RCC 7860 (cell line): ENCODE measurements around the gene TMA7.
"Not testable (repeated sequence)": the region's sequence is repeated elsewhere in the genome, so short reads cannot be mapped to it uniquely, and the experiment has no call there.

Experiments used
- DNase-seq: peaks from one replicate; pipeline ENCODE4 v3.0.0-alpha.2; 2015; ENCODE audit warnings: low spot score
- FAIRE-seq: peaks from 2 replicates; lab custom pipeline; 2012; peaks lifted over from hg19 to GRCh38; lab: Jason Lieb, UNC

TMA7 gene

DNA sequence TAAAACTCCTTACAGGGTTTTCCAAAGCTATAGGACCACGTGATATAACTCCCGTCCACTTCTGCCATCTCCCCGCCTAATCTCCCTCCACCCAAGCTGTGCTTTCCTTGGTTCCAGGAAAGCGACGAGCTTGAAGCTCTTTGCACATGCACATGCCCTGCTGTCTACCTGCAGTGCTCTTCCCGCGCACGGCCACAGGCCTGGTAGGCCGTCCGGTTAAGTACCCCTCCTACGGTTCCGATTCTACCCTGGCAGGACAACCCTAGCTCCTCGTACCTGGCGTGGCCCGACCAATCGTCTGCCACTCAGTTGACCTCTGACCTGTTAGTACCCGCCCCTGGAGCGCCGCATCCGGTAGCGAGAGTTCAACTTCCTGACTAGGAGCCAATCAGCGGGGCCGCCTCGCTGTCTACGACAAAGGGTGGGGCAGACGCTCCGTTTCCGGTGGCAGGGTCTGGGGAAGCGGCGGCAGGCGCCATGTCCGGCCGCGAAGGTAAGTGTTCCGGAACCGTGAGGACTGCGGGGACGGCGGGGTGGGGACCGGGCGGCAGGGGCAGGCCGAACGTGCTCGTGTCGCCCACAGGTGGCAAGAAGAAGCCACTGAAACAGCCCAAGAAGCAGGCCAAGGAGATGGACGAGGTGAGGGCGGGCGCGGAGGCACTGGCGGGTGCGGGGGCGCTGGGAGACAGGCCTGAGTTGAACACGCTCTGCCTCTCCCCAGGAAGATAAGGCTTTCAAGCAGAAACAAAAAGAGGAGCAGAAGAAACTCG lies at the start of gene TMA7, which contains the start of gene CCDC51:
TSS of gene TMA7 (plus strand) at position 438 of the 770 bp plus-strand sequence. CDS start at position 478, 40 bp downstream.
TSS of gene CCDC51 (minus strand) at position 300 of the 770 bp plus-strand sequence. CDS start 4,991 bp downstream, outside the sequence.
- DNase-seq = peak; percentile 91
- peak; percentile 84 for FAIRE-seq

DNA sequence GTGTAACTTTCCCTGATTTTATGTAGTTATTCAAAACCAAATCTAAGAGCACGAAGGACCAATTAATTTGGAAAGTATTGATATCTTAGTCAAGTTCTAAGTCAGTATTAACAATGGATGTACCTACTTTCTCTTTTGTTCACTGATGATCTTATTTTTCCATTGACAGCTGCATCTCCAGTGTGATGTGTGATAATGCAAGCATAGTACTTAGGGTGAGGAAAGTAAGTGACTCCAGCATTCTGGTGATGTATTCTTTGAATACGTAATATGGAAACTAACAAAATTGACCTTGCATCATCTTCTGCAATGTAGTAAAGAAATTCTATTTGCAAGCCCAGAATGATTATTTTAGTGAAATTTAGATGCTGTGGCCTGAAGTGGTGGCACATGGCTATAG lies 45.7 kb upstream of the TMA7 start:
- FAIRE-seq (no peak), DNase-seq (no peak)

DNA sequence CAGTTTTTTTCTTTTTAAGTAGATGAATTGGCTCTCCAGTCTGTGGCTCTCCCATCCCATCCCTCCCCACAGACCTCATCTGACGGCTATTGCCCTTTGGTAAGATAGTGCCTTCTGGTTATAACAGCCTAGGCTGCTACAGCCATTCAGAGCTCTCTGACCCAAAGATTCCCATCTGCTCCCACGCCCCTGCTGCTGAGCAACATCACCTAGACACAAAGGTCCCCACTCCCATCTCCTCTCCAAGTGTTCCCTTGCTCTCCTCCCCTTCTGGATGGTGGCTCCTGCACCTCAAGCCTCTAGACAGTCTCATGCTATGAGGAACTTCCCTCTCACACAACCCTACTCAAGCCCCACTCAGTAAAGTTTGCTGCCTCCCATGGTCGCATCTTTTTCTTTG lies 44.3 kb upstream of the TMA7 start:
- FAIRE-seq (no peak), DNase-seq (no peak)

DNA sequence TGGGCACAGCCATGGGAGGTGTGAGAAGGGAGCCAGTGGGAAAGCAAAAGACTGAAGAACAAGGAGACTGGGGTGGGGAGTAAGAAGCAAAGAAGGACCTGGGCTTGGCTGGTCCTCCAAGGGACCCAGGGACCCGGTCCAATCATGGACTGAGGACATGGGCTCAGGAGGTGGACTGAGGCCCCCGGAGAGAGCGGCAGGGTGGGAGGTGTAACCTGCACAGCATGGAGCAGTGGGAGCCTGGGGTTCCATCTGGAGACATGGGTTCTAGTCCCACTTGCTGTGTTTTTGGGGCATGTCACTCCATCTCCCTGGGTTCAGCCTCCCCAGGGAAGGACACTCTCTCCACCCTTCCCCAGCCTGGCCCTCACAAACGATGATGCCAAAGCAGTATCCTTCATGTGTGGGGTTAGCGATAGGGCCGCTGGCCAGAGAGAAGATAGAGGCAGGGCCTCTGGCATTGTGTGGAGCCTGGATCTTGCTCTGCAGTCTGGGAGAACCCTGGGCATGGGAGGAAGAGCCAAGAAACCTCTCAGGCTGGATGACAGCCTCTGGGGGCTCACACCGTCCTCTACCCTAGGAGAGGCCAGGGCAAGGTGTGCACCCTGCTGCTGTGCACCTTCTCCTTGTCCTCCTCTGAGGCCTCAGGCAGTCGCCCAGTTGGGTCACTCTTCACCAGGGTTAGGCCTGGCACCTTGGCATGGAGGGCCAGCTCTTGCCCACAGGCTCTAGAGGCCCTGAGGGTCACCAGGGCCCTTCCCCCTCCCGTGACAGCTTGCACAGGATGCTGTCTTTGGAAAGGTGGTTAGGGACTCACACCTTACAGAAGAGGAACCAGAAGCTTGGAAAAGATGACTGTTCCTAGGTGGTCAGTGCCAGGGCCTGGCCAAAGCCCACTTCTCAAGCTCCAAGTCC lies 42.0 kb upstream of the TMA7 start:
- FAIRE-seq (no peak), DNase-seq (no peak)

DNA sequence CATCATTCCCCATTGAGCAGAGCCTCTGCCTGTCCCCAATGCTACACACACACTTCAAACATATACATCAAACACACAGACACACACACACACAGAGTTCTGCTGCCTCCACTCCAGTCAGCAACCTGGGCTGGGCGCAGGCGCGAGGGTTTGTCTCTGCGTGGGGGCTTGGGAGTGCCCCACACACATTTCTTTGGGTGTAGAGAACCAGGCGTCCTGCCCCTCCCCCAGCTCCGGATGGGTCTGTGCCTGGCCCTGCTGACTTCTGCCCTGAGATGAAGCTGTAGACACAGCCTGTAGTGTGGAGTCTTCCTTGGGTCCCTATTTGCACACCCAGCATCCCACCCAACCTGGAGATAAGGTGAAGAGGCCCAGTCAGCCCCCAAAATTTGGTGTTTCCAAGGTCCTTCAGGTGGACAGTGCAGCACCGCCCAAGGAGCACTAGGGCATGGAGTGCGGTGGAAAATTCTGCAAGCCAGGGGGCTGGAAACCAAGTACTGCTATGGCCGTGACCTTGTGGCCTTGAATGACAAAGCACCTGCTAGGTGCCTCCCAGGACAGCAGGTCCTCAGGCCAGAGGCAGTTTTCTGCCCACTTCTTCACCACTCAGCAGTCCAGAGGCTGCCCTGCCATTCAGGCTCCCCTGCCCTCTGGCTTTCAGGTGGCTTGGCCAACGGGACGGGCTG lies 41.2 kb upstream of the TMA7 start:
- DNase-seq = no peak
- FAIRE-seq = no peak

DNA sequence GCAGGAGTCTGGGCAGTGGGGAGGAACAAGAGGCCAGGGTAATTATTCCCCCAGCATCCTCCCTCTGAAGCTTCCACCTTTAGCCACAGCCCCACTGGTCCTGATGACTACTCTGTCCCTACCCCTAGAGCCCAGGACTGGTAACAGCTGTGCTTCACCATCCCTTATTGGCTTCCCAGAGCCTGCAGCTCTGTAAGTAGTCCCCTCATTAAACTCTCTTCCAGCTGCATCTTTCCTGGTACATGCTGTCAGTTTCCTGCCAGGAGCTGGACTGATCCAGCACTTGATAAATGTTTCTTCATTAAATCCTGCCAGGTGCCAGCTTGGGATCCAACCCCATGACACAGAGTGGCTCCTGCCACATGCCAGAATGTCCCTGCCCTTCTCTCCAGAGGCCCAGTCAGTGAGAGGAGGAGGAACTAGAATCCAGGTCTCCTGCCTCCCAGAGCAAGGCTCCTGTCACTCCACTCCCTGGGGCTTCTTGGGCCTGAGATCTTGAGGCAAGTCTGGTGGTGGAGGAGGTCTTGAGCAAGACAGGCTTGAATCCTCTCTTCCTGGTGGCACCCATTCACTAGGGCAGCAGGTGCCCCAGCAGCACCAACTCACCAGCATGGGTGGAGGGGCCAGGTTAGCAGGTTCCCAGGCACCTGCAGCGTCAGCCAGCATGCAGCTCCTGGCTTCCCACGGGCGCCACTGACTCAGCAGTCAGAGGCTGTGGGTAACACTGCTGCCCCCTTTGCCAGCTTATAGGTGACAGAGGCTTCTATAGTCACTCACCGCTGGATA lies 40.5 kb upstream of the TMA7 start:
- DNase-seq = no peak
- FAIRE-seq = no peak

DNA sequence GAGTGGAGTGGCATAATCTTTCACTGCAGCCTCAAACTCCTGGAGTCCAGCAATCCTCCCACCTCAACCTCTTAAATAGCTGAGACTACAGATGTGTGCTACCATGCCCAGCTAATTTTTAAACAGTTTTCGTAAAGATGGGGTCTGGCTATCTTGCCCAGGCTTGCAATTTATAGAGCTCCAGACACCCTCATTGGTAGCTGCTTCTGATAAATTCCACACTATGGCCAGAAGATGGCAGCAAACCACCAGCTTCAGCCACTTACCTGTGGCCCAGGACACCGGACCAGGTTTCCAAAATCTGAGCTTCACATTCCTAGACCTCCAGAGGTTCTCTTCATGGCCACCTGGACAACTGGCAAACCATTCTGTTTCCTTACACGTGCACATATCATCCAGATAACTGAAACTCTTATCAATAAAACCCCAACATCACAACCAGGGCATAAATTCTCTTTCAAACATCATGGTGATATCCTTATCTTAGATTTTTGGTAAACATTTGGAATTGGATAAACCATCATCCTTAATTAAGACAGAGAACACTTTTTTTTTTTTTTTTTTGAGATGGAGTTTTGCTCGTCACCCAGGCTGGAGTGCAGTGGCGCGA lies 39.1 kb upstream of the TMA7 start:
- DNase-seq = peak; percentile 48
- no peak for FAIRE-seq

DNA sequence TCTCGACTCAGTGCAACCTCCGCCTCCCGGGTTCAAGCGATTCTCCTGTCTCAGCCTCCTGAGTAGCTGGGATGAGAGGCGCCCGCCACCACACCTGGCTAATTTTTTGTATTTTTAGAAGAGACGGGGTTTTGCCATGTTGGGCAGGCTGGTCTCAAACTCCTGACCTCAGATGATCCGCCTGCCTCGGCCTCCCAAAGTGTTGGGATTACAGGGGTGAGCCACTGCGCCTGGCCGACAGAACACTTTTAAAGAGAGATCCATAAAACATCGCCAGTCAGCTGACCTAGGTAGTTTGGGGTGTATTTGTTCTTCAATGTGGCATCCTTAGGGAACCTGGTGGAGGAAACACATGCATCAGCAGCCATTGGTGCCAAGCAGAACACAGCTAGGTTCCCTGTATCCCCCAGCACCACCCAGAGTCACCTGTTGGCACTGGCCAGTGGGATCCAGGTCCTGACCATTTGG lies 38.6 kb upstream of the TMA7 start:
- not testable (repeated sequence) for FAIRE-seq, DNase-seq

DNA sequence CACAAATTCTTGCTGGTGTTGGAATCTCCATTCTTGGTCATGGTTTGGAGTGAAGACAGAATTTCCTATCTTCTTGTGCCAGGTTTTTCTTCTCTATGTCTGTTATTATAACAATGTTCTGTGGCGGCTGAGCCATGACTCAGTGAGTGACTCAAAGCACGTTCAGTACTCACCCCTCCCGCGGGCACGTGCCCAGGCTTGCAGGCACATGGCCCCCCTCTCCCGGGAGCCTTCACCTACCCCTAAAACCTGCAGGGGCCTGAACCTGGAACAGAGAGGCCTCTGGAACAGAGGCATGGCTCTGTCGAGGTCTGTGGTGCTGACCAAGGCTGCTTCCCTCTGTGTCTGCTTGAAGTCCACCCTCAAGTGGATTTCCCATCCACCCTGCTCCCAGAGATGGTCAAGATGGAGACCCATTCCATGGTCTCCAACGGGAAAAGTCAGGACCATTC lies 37.8 kb upstream of the TMA7 start:
- DNase-seq = peak; percentile 58
- peak; percentile 30 for FAIRE-seq

DNA sequence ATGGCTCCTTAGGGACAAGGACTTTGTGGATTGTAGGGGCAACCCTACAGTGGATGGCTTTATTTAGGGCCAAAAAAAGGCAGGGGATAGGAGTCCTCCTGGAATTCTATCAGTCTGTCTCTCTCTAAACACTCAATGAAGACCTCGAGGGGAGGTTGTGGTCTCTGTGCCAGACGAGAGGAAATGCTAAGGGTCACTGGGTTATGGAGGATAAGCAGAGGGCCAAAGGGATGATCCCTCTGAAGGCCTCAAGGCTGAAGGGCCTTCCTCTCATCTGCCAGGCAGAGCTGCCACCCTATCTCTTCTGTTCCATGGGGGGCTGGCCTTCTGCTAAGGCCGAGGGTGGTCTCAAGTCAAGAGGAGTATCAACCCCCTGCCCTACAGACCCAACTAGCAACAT lies 37.1 kb upstream of the TMA7 start:
- DNase-seq = no peak
- FAIRE-seq = no peak

DNA sequence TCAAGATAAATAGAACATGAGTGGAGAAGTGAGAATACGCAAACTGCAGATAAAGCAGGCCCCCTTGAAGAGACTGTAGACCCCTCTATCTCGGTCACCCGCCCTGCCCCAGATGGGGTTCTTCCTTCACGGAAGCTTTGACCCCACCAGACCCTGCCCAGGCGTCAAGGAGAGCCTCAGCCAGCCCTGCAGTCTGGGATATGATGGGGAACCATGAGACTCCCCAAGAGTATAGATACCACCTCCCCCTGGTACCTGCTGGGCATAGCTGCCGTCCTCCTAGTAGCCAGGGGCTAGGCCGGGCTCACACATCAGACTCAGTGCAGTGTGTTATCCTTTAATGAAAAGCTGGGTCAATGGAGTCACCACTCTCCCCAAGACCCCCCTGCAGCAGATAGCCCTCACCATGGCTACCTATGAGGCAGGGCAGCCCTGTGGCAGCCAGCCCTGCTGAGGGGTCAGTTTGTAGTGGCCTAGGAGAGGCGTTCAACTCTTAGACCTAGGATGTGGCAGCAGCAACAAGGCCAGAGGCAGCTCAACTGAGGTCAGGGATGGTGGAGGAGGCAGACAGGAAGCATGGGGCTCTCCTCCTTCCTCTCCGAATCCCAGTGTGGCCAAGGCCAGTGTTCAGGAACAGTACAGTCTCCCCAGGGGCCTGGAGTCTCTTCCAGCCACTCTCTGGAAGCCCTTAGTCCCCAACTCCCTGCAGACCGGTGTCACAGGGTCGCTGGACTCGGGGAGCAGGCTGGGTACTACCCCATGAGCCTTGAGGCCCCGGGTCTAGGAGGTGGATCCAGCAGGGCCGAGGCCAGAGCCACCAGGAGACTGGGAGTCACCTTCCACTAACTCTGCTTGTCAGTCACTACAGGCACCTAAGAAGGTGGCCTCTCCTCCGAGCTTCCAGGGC lies 36.3 kb upstream of the TMA7 start:
- FAIRE-seq (no peak), DNase-seq (no peak)

DNA sequence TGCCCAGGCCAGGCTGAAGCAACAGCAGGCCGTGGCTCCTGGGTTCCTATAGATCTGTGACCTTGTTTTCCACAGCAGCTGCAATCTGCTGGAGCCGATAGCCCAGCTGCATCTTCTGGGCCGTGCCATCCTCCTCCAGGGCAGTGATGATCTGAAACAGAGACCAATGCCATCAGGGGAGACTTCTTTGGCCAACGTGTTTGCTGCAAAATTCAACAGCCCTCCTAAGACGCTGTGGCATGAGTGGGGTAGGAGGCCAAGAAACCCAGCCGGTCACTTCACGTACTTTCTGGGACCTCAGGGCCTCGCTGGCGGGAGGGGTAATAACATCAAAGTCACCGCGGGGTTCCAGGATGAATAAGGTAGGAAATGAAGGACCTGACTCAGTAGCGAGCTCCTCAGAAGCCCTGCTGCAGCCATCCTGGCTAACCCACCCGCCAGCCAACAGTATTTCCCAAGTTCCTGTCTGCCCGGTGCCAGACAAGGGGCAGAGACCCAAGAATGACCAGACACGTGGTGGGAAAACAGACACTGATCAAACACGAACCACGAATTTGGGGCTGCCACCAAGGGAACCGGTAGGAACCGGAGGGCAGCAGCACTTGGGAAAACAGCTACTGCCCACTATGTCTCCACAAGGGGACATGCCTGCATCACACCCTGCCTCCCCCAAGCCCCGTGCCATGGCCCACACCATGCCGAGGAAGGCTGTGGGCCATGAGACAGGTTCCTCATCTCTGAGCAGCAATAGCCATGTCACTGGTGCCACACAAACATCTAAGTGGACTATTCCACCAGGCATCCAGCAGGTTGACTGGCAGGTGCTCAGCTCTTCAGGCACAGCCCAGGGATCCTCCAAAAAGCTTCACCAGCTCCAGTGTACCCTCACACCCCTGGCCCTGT lies 35.4 kb upstream of the TMA7 start:
- DNase-seq (no peak), FAIRE-seq (no peak)

DNA sequence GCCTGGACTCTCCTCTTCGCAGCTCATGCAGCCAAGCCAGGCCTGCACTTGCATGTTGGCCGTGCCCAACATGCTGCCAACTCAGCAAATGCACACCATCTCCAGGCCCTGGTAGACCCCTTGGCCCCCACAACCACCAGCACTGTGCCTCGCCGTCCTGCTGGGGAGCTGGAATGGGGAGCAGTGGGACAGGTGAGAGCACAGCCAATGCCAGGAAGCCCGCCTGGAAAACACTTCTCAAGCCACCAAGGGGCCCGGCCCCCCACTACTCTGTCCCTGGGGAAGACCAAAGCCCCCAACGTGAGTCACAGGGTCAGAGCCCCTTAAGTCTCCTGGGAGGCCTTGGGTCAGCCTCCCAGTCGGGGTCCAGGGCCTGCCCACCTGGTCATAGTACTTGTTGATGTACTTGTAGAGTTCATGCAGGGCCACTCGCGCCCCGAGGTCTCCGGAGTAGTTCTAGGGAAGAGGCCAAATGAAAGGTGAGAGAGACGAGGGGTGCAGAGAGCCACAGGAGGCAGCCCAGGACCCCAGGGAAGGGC lies 34.6 kb upstream of the TMA7 start:
- no peak for FAIRE-seq

DNA sequence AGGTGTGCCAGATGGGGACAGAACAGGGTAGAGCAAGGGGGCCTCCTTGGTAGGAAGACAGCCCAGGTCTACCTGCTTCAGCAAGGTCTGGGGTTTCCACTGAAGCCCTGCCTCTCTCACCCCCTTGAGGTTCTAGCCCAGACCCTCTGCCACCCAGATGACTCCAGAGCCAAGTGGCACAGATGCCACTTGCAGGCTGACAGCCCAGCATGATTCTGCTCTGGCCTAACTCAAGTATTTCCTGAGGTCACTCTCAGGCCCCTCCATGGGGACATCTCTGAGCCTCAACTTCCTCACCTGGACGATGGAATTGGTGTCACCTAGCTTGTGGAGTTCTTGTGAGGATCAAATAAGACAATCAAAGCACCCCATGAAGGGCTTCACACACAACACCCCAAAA lies 34.1 kb upstream of the TMA7 start:
- no peak for FAIRE-seq
- no peak for DNase-seq

More for the DNA sequence above, 34.6 kb upstream of the TMA7 start:
- no peak for DNase-seq

DNA sequence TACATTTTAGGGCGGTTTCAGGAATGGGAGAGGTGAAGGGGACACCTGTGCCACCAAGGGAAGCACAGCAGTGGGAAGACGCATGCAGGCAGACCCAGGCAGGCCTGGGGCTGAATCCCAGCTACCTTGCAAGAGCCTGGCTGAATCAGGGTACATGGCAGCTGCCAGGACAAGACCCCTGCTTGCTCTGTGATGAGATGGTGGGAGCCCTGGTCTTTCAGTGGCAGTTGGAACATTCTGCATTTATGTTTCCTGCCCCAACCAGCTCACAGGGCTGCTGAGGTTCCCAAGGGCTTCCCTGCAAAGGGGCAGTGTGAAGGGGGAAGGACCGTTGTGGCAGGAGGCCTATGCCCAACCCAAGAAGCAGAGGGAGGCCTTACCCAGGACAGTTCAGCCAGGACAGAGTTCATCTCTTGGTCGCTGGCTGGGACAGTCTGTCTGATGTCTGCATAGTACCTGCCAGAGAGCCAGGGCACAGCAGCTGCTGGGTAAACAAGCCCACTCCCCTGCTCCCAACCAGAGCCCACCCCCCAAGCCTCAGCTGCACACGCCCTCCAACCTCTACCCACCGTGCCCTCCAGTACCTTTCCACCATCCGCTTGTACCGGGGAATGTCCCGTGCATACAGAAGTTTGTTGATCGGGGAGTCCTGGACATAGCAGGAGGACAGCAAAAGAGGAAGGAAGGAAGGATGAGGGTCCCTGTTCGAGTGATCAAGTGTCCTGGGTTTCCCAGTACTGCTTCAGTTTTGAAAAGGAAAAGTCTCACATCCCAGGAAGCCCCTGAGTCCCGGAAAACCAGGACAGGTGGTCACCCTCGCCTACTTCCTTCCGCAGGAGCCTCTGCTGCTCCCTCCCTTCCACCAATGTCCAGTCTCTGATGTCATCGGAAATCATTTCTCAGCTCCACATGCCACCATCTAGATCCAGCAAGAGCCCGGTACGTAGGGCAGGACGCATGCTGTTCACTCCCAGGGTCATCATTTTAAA lies 33.3 kb upstream of the TMA7 start:
- no peak for DNase-seq
- FAIRE-seq = no peak

DNA sequence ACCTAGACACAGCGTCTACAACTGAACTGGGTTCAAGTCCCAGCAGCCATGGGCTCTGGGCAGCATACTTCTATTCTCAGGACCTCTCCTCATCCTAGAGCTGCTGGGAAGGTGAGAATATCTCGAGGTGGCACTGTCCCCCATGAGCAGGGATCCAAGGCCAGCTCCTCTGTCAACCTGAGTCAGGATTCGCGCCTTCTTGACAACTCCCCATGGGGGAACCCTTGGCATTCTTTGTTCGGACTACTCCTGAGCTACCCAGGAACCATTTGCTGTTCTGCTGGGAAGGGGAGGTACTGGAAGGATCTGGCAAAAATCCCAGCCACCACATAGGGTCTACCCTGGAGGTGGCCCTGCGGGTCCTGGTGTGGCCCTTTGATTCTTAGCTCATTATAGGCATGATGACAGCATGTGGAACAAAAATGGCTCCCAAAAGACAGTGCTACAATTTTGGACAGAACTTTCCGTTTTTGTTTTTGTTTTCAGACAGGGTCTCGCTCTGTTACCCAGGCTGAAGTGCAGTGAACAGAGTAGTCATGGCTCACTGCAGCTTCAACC lies 32.4 kb upstream of the TMA7 start:
- FAIRE-seq = no peak
- no peak for DNase-seq
